Pancreas (tissue), 10 donors: ENCODE measurements around the gene BTD. TPM values are rescaled to one million over a fixed set of nuclear protein-coding genes. Genes with fewer than 3 reads are reported as not detected.

ENCODE experiments used
- ATAC-seq, 4 donors: fragments of 200-7000 bp; cut with Tn5 transposase; one replicate each; pipeline versions ENCODE4 v1.8.0 to v1.9.1; 2020; ENCODE audit warnings: mild to moderate bottlenecking in 4 of 4, moderate library complexity in 4 of 4
- DNase-seq, 6 donors: peaks; one replicate each; pipeline ENCODE4 v3.0.0-alpha.2; 2020
- FAIRE-seq: peaks from 2 replicates; lab custom pipeline; 2012; peaks lifted over from hg19 to GRCh38; lab: Jason Lieb, UNC
- H3K27ac ChIP-seq, 4 donors: fragments of 200-600 bp; sonication (generic); 1 replicate in 3 of 4; 2 replicates in 1 of 4; pipeline versions ENCODE4 v1.5.0 to v1.8.0; 2020
- H3K27me3 ChIP-seq, 4 donors: fragments of 200-600 bp; one replicate each; pipeline ENCODE4 v1.8.0; 2021
- H3K36me3 ChIP-seq, 3 donors: fragments of 200-600 bp; sonication (generic) in 1 of 3; one replicate each; pipeline versions ENCODE4 v1.5.0 to v1.8.0; 2020 to 2021
- H3K4me1 ChIP-seq, 3 donors: fragments of 200-600 bp; one replicate each; pipeline ENCODE4 v1.8.0; 2021
- H3K4me3 ChIP-seq, 4 donors: fragments of 200-600 bp; sonication (generic) in 2 of 4; one replicate each; pipeline versions ENCODE4 v1.5.0 to v1.8.0; 2020 to 2021
- H3K9me3 ChIP-seq, 4 donors: fragments of 200-600 bp; one replicate each; pipeline ENCODE4 v1.8.0; 2021
- CTCF ChIP-seq, 4 donors: fragments of 200-600 bp; sonication (generic) in 3 of 4; IDR thresholded peaks; one replicate each; pipeline versions ENCODE4 v1.5.0 to v1.8.0; 2021; ENCODE audit warnings: antibody characterized with exemption in 4 of 4
- WGBS, 2 donors: extraction: QIAGEN DNeasy Blood & Tissue Kit; methylation state at CpG; one replicate each; pipeline ENCODE4 v1.1.7; 2013; 5-methylcytosine and 5-hydroxymethylcytosine counted together
- intact Hi-C, 3 donors: fragments of 100-400 bp; cut with DNase I; formaldehyde crosslinking; loops; one replicate each; pipeline versions ENCODE4 v1.11.1 to v1.14.2; 2022
- polyA plus RNA-seq, 2 donors: library from polyadenylated mRNA; stranded (reverse); fragments of 200-250 nt; gene quantifications; one replicate each; pipeline ENCODE4 v1.2.3, GENCODE V29; 2013
- total RNA-seq, 6 donors: library from RNA; stranded (reverse); fragmentation: NEBNext Ultra II Directional in 4 of 6; extraction: Animal tissue kit (Norgen Biotek cat#: 25700) in 4 of 6; gene quantifications; one replicate each; pipeline versions ENCODE4 v1.2.1 to v1.2.4, GENCODE V29; 2021 to 2023
- donor health status: healthy with polysubstance abuse.
- donor health status: DM: no; HTN: no; CAD: no; lungs with moderate emphysema.
- donor health status: DM: no; HTN: no; CAD: no.
- donor health status: control.
- donor health status: control.
- donor health status: Bipolar disorder and iron deficiency.
- donor health status: DM: yes; HTN: yes; CAD: no.
- donor health status: DM: no; HTN: no; CAD: no.
- donor health status: DM: no; HTN: no; CAD: no.
- donor health status: DM: yes; HTN: yes; CAD: no.

The BTD gene
- total and polyA plus RNA-seq, 8 donors, result 6.2 to 22.0 (median 15.6) TPM

DNA sequence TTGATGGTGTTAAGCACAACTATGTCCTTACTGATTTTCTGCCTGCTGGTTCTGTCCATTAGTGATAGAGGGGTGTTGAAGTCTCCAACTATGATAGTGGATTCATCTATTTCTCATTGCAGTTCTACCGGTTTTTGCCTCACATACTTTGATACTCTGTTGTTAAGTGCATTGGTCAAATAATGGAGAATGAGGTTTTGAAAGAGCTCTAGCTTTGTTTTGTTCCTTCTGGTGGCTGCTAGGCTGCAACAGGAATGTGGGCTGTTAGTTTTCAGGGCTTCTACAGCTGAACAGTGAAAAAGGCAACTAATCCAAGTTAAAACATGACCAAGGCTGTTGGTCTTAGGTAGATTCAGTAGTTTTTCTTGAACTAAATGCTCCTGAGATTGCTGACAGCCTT, 62.6 kb downstream of the BTD start:
- intact Hi-C loops, result no loop called here
- Histone ChIP-seq H3K36me3 (no peaks in the 10 kb centered on the region), H3K27me3 (no peaks in the 10 kb centered on the region), H3K9me3 (no peaks in the 10 kb centered on the region), H3K27ac (no peak overlapping the region), H3K4me1 (peaks cover 0 to 3% (median 0%) of the 10 kb centered on the region in 3 donors), H3K4me3 (no peak overlapping the region)
- ATAC-seq (no peak), DNase-seq (no peak), FAIRE-seq (no peak)
- WGBS, 2 donors, result 86 to 91% methylated on average over 1 of the region's 1 CpG
- no peak for TF ChIP-seq CTCF (IDR thresholded peaks at IDR 0.05)

- H3K27ac ChIP-seq, result no peak overlapping the region
- no peaks in the 10 kb centered on the region for H3K9me3 ChIP-seq
- DNase-seq, result no peak
- peaks cover 0 to 10% (median 3%) of the 10 kb centered on the region in 3 donors for H3K36me3 ChIP-seq
- H3K4me3 ChIP-seq, result no peak overlapping the region
- FAIRE-seq, result no peak
- TF ChIP-seq CTCF (IDR thresholded peaks at IDR 0.05), result no peak
- no peaks in the 10 kb centered on the region for H3K27me3 ChIP-seq
- intact Hi-C loops, result no loop called here
- 95 to 96% methylated on average over 5 of the region's 5 CpGs for WGBS, 2 donors
- ATAC-seq, result no peak
- peaks cover 0 to 3% (median 0%) of the 10 kb centered on the region in 3 donors for H3K4me1 ChIP-seq
Observed at GRCh38 chr3:15665510-15666150, 64.1 kb downstream of the BTD start.

DNA sequence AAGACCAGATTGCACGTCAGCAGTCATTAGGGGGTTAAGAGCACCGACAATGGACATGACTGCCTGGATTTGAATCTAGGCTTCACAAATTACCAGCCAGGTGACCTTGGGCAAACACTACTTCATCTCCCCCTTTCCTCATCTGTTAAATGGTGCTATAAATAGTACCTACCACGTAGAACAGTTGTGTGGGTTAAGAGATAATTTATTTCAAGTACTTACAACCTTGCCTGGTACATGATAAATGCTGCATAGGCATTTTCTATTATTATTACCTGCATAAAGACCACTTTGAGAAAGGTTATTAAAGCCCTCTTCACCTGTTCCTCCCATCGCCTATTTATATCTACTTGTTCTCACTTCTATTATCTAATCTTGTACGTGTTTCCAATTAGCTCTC, 64.7 kb downstream of the BTD start:
- H3K4me3 ChIP-seq, result no peak overlapping the region
- no peak for FAIRE-seq

DNA sequence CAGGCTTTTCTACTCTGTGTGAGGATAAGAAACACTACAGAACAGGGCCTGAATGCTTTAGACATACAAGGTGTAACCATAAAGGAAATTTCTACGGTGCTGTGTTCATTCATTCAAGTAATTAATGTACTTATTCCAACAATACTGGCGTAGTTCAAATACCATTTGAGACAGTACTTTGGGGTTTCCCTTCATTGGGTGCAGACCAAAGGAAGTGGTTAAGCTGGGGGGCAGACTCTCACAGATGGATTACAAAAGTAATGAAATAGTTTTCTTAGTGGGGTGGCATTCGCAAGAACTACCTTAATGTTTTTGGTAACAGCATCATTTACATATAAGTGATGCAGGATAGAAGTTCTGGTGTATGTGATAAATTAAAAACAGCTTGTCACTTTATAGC, 65.9 kb downstream of the BTD start:
- FAIRE-seq (no peak), ATAC-seq (no peak)

More for the DNA sequence above, 64.7 kb downstream of the BTD start:
- 63 to 66% methylated on average over 5 of the region's 5 CpGs for WGBS, 2 donors
- peaks cover 0 to 3% (median 0%) of the 10 kb centered on the region in 3 donors for H3K4me1 ChIP-seq
- no peaks in the 10 kb centered on the region for H3K9me3 ChIP-seq
- H3K27ac ChIP-seq, result no peak overlapping the region
- H3K36me3 ChIP-seq, result peaks cover 0 to 14% (median 3%) of the 10 kb centered on the region in 3 donors
- intact Hi-C loops, result no loop called here
- ATAC-seq, result no peak
- no peak for TF ChIP-seq CTCF (IDR thresholded peaks at IDR 0.05)
- DNase-seq, result no peak
- H3K27me3 ChIP-seq, result no peaks in the 10 kb centered on the region

More for the DNA sequence above, 65.9 kb downstream of the BTD start:
- no peaks in the 10 kb centered on the region for H3K27me3 ChIP-seq
- peaks cover 0 to 3% (median 0%) of the 10 kb centered on the region in 3 donors for H3K4me1 ChIP-seq
- no peak overlapping the region for H3K4me3 ChIP-seq
- peaks cover 0 to 14% (median 3%) of the 10 kb centered on the region in 3 donors for H3K36me3 ChIP-seq
- H3K27ac ChIP-seq, result no peak overlapping the region
- intact Hi-C loops, result no loop called here
- WGBS, 2 donors, result 90 to 93% methylated on average over 3 of the region's 3 CpGs
- no peaks in the 10 kb centered on the region for H3K9me3 ChIP-seq
- no peak for DNase-seq
- TF ChIP-seq CTCF (IDR thresholded peaks at IDR 0.05), result no peak
